ENCODE measurements around the gene CLEC18A. TPM values are rescaled to one million over a fixed set of nuclear protein-coding genes. Genes with fewer than 3 reads are reported as not detected.

CLEC18A gene
- total and polyA plus RNA-seq, 2 of the 8 experiments (the other 6 are each of a cell fraction or from before 2014, with no cell fraction given), result 1.3 to 1.4 TPM

DNA sequence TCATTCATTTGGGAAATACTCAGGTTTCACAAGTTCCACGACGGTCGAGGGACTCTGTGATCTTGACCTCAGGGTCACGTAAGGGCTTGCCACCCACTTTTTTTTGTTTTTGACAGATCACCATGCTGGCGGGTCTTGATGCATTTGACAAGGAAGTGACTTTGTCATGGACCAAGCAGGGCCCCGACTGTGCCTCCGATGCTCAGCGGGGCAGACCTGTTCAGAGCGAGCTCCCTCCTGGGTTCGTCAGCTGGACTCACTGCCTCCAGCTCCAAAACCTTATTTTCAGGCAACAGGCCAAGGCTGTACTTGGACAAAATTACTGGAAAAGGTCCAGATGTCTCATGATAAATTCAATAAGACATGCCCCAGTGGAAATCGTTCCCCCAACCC lies 9.0 kb upstream of the CLEC18A start:
- DNase-seq (ENCODE audit: low read depth in 1 of 2, low spot score in 2 of 2) (no peak), FAIRE-seq (no peak)
- Histone ChIP-seq H3K36me3 (ENCODE audit: control insufficient read depth in 2 of 4, insufficient read depth in 4 of 4, low read length in 3 of 4) (peaks cover 0 to 13% (median 4%) of the 10 kb centered on the region in 4 experiments; a peak in 3 of 8 replicates), H3K27me3 (replicated peaks in 1 of 4; ENCODE audit: control insufficient read depth in 3 of 4, extremely low read depth in 1 of 4, insufficient read depth in 3 of 4, low read length in 3 of 4) (no peaks in the 10 kb centered on the region), H3K18ac (ENCODE audit: extremely low read depth, low read length) (no peak overlapping the region; the same call in 1 of the 2 replicates), H4K8ac (ENCODE audit: extremely low read depth, insufficient read depth, low read length) (no peak overlapping the region; the same call in 1 of the 2 replicates), H3K56ac (replicated peaks; ENCODE audit: insufficient read length, low read depth, low read length) (no peak overlapping the region), H2BK15ac (ENCODE audit: low read length) (peak overlapping the region; percentile 72; the same call in 1 of the 2 replicates), H2AK5ac (ENCODE audit: low read depth, low read length) (peak overlapping the region; percentile 90; the same call in 1 of the 2 replicates), H2BK5ac (ENCODE audit: low read depth, low read length) (0 out of 2 replicates have a peak overlapping the region, but pooled peaks have one; percentile 77), H4K5ac (ENCODE audit: insufficient read length, low read depth, low read length) (no peak overlapping the region), H3K79me1 (ENCODE audit: low read depth, low read length) (no peaks in the 10 kb centered on the region; the same call in 1 of the 2 replicates), H3K9ac (replicated peaks in 1 of 4; ENCODE audit: extremely low read depth in 1 of 4, low read depth in 3 of 4, low read length in 3 of 4) (no peak overlapping the region; a peak in 1 of 7 replicates), H3K4me1 (replicated peaks in 1 of 4; ENCODE audit: control insufficient read depth in 3 of 4, insufficient read depth in 4 of 4, low read length in 3 of 4) (peaks cover 0 to 6% (median 1%) of the 10 kb centered on the region in 4 experiments; a peak in 3 of 7 replicates), H3K27ac (ENCODE audit: low read depth, low read length) (peak overlapping the region; percentile 35; the same call in 1 of the 2 replicates), H3K23me2 (ENCODE audit: low read depth, low read length) (no peaks in the 10 kb centered on the region; the same call in 1 of the 2 replicates), H3K23ac (ENCODE audit: insufficient read length) (no peak overlapping the region), H3K9me3 (ENCODE audit: insufficient read depth in 2 of 2, low read depth in 1 of 2, low read length in 1 of 2) (no peaks in the 10 kb centered on the region), H3K79me2 (ENCODE audit: control insufficient read depth in 1 of 2, insufficient read depth in 2 of 2, low read length in 2 of 2) (no peaks in the 10 kb centered on the region), H2BK20ac (ENCODE audit: low read length) (no peak overlapping the region; the same call in 1 of the 2 replicates), H3K4ac (replicated peaks; ENCODE audit: insufficient read length, low read depth, low read length) (no peak overlapping the region), H3K4me2 (ENCODE audit: insufficient read depth in 1 of 2, low read depth in 2 of 2, low read length in 2 of 2) (no peak overlapping the region), H2AFZ (ENCODE audit: low read length) (no peak overlapping the region), H3K4me3 (ENCODE audit: extremely low read depth in 1 of 4, insufficient read depth in 2 of 4, low read depth in 3 of 4, low read length in 4 of 4) (no peak overlapping the region), H2BK12ac (ENCODE audit: low read depth, low read length) (peak overlapping the region; percentile 96; the same call in 1 of the 2 replicates), H4K20me1 (replicated peaks in 1 of 2; ENCODE audit: control insufficient read depth in 1 of 2, insufficient read depth in 2 of 2, low read length in 2 of 2) (no peaks in the 10 kb centered on the region), H4K91ac (replicated peaks; ENCODE audit: insufficient read length, low read length) (no peak overlapping the region), H3K14ac (ENCODE audit: insufficient read length) (no peak overlapping the region), H2BK120ac (replicated peaks; ENCODE audit: low read depth, low read length) (no peak overlapping the region)
- TF ChIP-seq, protein P1, sequence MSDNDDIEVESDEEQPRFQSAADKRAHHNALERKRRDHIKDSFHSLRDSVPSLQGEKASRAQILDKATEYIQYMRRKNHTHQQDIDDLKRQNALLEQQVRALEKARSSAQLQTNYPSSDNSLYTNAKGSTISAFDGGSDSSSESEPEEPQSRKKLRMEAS (IDR thresholded peaks at IDR 0.05), result 0 out of 2 replicates have a peak, but pooled peaks have one; percentile 11
- TF ChIP-seq CBX8 (IDR thresholded peaks at IDR 0.05; ENCODE audit: borderline replicate concordance, low read depth, low read length), result no peak
- CTCF ChIA-PET (ENCODE audit: partially characterized antibody), result interaction anchor here (0.6 to 5.8 kb wide), 6 partner anchors 9 to 410 kb away, joined by 3 to 44 read pairs (median 4); partner anchors contain the start of gene NOB1
- POLR2A ChIA-PET (ENCODE audit: partially characterized antibody), result interaction anchor here (1.3 kb wide), 1 partner anchor 12 kb away, joined by 3 read pairs; no protein-coding TSS in a partner anchor
- 87% methylated on average over 11 of the region's 11 CpGs; no CpG with 5 or more reads in 1 of the 2 experiments for WGBS, 2 experiments (ENCODE audit: extremely low coverage in 1 of 2, insufficient coverage in 1 of 2, insufficient read length in 1 of 2, insufficient replicate concordance in 2 of 2, low coverage in 1 of 2, low lambda C conversion rate in 2 of 2, missing lambda C conversion rate in 1 of 2)

All from H1 (cell line).